ENCODE measurements around the gene ZNF536. TPM values are rescaled to one million over a fixed set of nuclear protein-coding genes. Genes with fewer than 3 reads are reported as not detected.

ZNF536 gene
- total RNA-seq, 1 experiment from 2014 or later, result not detected

DNA sequence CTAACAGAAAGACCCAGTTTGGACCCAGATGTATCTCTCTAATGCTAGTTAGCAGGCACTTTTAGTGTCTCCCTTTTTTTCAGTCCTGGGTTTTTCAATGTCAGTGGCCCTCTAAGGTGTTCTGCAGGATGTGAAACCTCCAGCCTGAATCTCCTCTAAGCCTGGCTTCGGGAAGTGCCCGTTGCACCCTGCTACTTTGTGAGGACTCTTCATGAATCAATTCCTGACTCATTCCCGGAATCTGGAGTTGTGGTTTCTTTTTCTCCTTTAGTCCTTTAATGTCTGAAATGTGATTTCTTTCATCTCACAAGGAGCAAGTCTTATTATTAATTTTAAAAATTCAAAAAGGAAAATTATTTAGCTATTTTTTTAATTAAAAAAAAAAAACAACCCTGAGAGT is 116.0 kb downstream of the ZNF536 start:
- Histone ChIP-seq H3K4ac (ENCODE audit: low read depth, low read length) (no peak overlapping the region), H4K91ac (ENCODE audit: insufficient read length, low read depth, low read length) (no peak overlapping the region), H2AFZ (ENCODE audit: low read length) (no peak overlapping the region), H3K18ac (ENCODE audit: insufficient read length, low read depth, low read length) (no peak overlapping the region), H3K9me3 (ENCODE audit: control insufficient read depth, low read depth, low read length) (no peaks in the 10 kb centered on the region), H2BK12ac (ENCODE audit: insufficient read length, low read depth, low read length) (no peak overlapping the region), H4K20me1 (ENCODE audit: control insufficient read depth, insufficient read depth, insufficient read length) (no peaks in the 10 kb centered on the region), H2AK5ac (ENCODE audit: insufficient read length, low read length) (no peak overlapping the region), H3K4me2 (ENCODE audit: insufficient read depth, insufficient read length, low read length) (no peak overlapping the region), H4K5ac (ENCODE audit: insufficient read length, low read depth, low read length) (no peak overlapping the region), H2BK5ac (ENCODE audit: insufficient read length, low read length) (no peak overlapping the region), H3K23ac (ENCODE audit: insufficient read length, low read depth, low read length) (no peak overlapping the region), H3K23me2 (ENCODE audit: insufficient read length, low read depth, low read length, poor library complexity, severe bottlenecking) (no peaks in the 10 kb centered on the region), H2BK20ac (ENCODE audit: low read depth, low read length, poor library complexity, severe bottlenecking) (no peak overlapping the region), H3K14ac (ENCODE audit: insufficient read depth, low read length) (no peak overlapping the region), H2BK15ac (ENCODE audit: low read depth, low read length) (no peak overlapping the region), H3T11ph (ENCODE audit: low read length) (no peak overlapping the region), H3K27me3 (ENCODE audit: insufficient read depth, low read length) (no peaks in the 10 kb centered on the region), H3K56ac (ENCODE audit: insufficient read length, low read depth, low read length) (no peak overlapping the region), H3K9ac (ENCODE audit: extremely low read depth, insufficient read length, low read length) (no peak overlapping the region), H3K79me2 (ENCODE audit: insufficient read depth, low read length) (no peaks in the 10 kb centered on the region), H3K27ac (ENCODE audit: insufficient read length, low read depth, low read length) (no peak overlapping the region), H2BK120ac (ENCODE audit: low read depth, low read length, poor library complexity, severe bottlenecking) (no peak overlapping the region), H3K79me1 (ENCODE audit: insufficient read depth, low read depth, low read length, poor library complexity, severe bottlenecking) (no peaks in the 10 kb centered on the region), H3K4me1 (ENCODE audit: insufficient read depth, low read length) (no peaks in the 10 kb centered on the region; the same call in 1 of the 2 replicates), H4K8ac (replicated peaks; ENCODE audit: insufficient read length, low read depth, low read length) (no peak overlapping the region)
- Mint-ChIP-seq H3K4me3 (no peak overlapping the region), H3K9me3 (no peaks in the 10 kb centered on the region; a peak in 1 of 5 replicates), H3K36me3 (ENCODE audit: insufficient read depth in 1 of 3, low read depth in 3 of 3) (no peaks in the 10 kb centered on the region), H3K27me3 (ENCODE audit: low read depth) (peaks cover 7% of the 10 kb centered on the region), H3K27ac (peak overlapping the region in 2 of 3 experiments; percentile 18 to 62; a peak in 1 of 7 replicates), H3K4me1 (peaks cover 34 to 41% of the 10 kb centered on the region in 2 experiments)
- DNase-seq, result no peak
- WGBS (ENCODE audit: extremely low coverage, insufficient read length, low lambda C conversion rate), result no CpG with 5 or more reads among the region's 3 CpGs
- TF ChIP-seq CTCF (conservative IDR thresholded peaks at IDR 0.05), result no peak

All from H9 (cell line).